IMR-90 (cell line): ENCODE data around the gene EIF5A. TPM values are rescaled to one million over a fixed set of nuclear protein-coding genes. Genes with fewer than 3 reads are reported as not detected.

Source experiments
- ATAC-seq: fragments of 200-7000 bp; cut with Tn5 transposase; 2 replicates; pipeline ENCODE4 v1.9.1; 2020; ENCODE audit warnings: low read depth, mild to moderate bottlenecking, moderate library complexity
- BruUV-seq: library from RNA; stranded (reverse); fragments of 400-500 nt; replicated peaks from 2 replicates; lab custom pipeline; 2021; lab: Mats Ljungman, UMichigan
- CTCF ChIA-PET: fragments of 300-600 bp; formaldehyde crosslinking; extraction: SDS; loops from one replicate; lab custom pipeline; 2021; ENCODE audit warnings: antibody characterized with exemption; lab: Yijun Ruan, JAX
- POLR2A ChIA-PET: fragments of 300-600 bp; sonication (Branson Sonifier 250); formaldehyde crosslinking; loops from one replicate; lab custom pipeline; 2022; ENCODE audit warnings: antibody characterized with exemption; ENCODE audit not compliant: unreplicated experiment; lab: Charles Lee
- DNase-seq: peaks from one replicate; pipeline ENCODE4 v3.0.0; 2013
- H2AFZ ChIP-seq: replicated peaks from 2 replicates; pipeline ENCODE3; 2013; ENCODE audit warnings: low read length, mild to moderate bottlenecking; ENCODE audit not compliant: poor library complexity
- H2AK5ac ChIP-seq: 2 replicates; pipeline ENCODE4 v1.6.1; 2013; ENCODE audit warnings: low read depth, low read length, inconsistent platforms
- H2AK9ac ChIP-seq: replicated peaks from 2 replicates; pipeline ENCODE3; 2013; ENCODE audit warnings: mild to moderate bottlenecking, low read depth, low read length, moderate library complexity; ENCODE audit not compliant: poor library complexity
- H2BK120ac ChIP-seq: 2 replicates; pipeline ENCODE4 v1.6.1; 2013; ENCODE audit warnings: low read depth, low read length, inconsistent platforms
- H2BK15ac ChIP-seq: 3 replicates; pipeline ENCODE4 v1.6.1; 2013; ENCODE audit warnings: low read depth, low read length, inconsistent platforms
- H2BK20ac ChIP-seq: 2 replicates; pipeline ENCODE4 v1.6.1; 2013; ENCODE audit warnings: low read depth, mild to moderate bottlenecking, inconsistent platforms, low read length, moderate library complexity
- H2BK5ac ChIP-seq: 2 replicates; pipeline ENCODE4 v1.6.1; 2013; ENCODE audit warnings: mild to moderate bottlenecking, low read depth, low read length, inconsistent platforms; ENCODE audit not compliant: poor library complexity, severe bottlenecking
- H3K14ac ChIP-seq: replicated peaks from 2 replicates; pipeline ENCODE4 v1.6.1; 2013; ENCODE audit warnings: low read depth, low read length, inconsistent platforms
- H3K18ac ChIP-seq: 2 replicates; pipeline ENCODE4 v1.6.1; 2013; ENCODE audit warnings: low read depth, low read length, control low read depth
- H3K23ac ChIP-seq: 2 replicates; pipeline ENCODE4 v1.6.1; 2013; ENCODE audit warnings: low read depth, low read length, inconsistent platforms
- H3K27ac ChIP-seq: 2 replicates; pipeline ENCODE4 v1.5.1; 2013; ENCODE audit warnings: mild to moderate bottlenecking, control low read depth, low read length; ENCODE audit not compliant: insufficient read depth
- H3K27me3 ChIP-seq: 2 replicates; pipeline ENCODE4 v1.6.1; 2013; ENCODE audit warnings: low read length; ENCODE audit not compliant: control insufficient read depth, insufficient read depth
- H3K36me3 ChIP-seq: 2 replicates; pipeline ENCODE4 v1.6.1; 2013; ENCODE audit warnings: low read length, mixed read lengths; ENCODE audit not compliant: control insufficient read depth, insufficient read depth
- H3K4ac ChIP-seq: 2 replicates; pipeline ENCODE4 v1.6.1; 2013; ENCODE audit warnings: low read depth, low read length, inconsistent platforms
- H3K4me1 ChIP-seq: 2 replicates; pipeline ENCODE4 v1.6.1; 2013; ENCODE audit warnings: low read length, mixed read lengths; ENCODE audit not compliant: control insufficient read depth, insufficient read depth
- H3K4me2 ChIP-seq: 2 replicates; pipeline ENCODE4 v1.6.1; 2013; ENCODE audit warnings: low read depth, mild to moderate bottlenecking, control low read depth, low read length, moderate library complexity
- H3K4me3 ChIP-seq: 2 replicates; pipeline ENCODE4 v1.5.1; 2013; ENCODE audit warnings: low read depth, mild to moderate bottlenecking, control low read depth, low read length, moderate library complexity; ENCODE audit not compliant: insufficient read depth
- H3K56ac ChIP-seq: 2 replicates; pipeline ENCODE4 v1.6.1; 2013; ENCODE audit warnings: low read length, inconsistent platforms; ENCODE audit not compliant: insufficient read depth; ENCODE audit errors: extremely low read depth
- H3K79me1 ChIP-seq, 2 experiments: 2 replicates each; pipeline ENCODE4 v1.6.1; 2013; ENCODE audit warnings: low read length in 2 of 2, inconsistent platforms in 1 of 2, low read depth in 1 of 2
- H3K9ac ChIP-seq: 2 replicates; pipeline ENCODE4 v1.6.1; 2013; ENCODE audit warnings: low read depth, low read length, control low read depth
- H3K9me1 ChIP-seq: 2 replicates; pipeline ENCODE4 v1.6.1; 2013; ENCODE audit warnings: low read length, inconsistent platforms; ENCODE audit not compliant: insufficient read depth
- H3K9me3 ChIP-seq: 2 replicates; pipeline ENCODE4 v1.6.1; 2013; ENCODE audit warnings: low read length; ENCODE audit not compliant: control insufficient read depth, insufficient read depth
- H4K20me1 ChIP-seq: 2 replicates; pipeline ENCODE4 v1.6.1; 2013; ENCODE audit warnings: low read length, inconsistent platforms; ENCODE audit not compliant: insufficient read depth
- H4K5ac ChIP-seq: 2 replicates; pipeline ENCODE4 v1.6.1; 2013; ENCODE audit warnings: mild to moderate bottlenecking, low read depth, low read length, control low read depth
- H4K8ac ChIP-seq, 2 experiments: 2 replicates each; pipeline ENCODE4 v1.6.1; 2013; ENCODE audit warnings: low read depth in 2 of 2, low read length in 2 of 2, control low read depth in 1 of 2, inconsistent platforms in 1 of 2
- H4K91ac ChIP-seq: 2 replicates; pipeline ENCODE4 v1.6.1; 2013; ENCODE audit warnings: low read depth, low read length, inconsistent platforms; ENCODE audit not compliant: insufficient read depth
- BHLHE40 ChIP-seq: fragments of 150-350 bp; IDR thresholded peaks from 2 replicates; pipeline ENCODE4 v1.6.1; 2016; ENCODE audit warnings: mild to moderate bottlenecking, low read depth, low read length
- CEBPB ChIP-seq: IDR thresholded peaks from 2 replicates; pipeline ENCODE4 v1.6.1; 2012; ENCODE audit warnings: low read depth, low read length, improper control_type of control experiment
- CHD1 ChIP-seq: IDR thresholded peaks from 2 replicates; pipeline ENCODE4 v1.6.1; 2012; ENCODE audit warnings: low read depth, low read length, improper control_type of control experiment
- FOS ChIP-seq: fragments of 150-350 bp; IDR thresholded peaks from 2 replicates; pipeline ENCODE4 v1.6.1; 2016; ENCODE audit warnings: low read depth, low read length
- MAFK ChIP-seq: IDR thresholded peaks from 2 replicates; pipeline ENCODE4 v1.6.1; 2012; ENCODE audit warnings: low read depth, low read length, improper control_type of control experiment
- MAZ ChIP-seq: IDR thresholded peaks from 2 replicates; pipeline ENCODE4 v1.6.1; 2012; ENCODE audit warnings: low read depth, mild to moderate bottlenecking, low read length, improper control_type of control experiment, moderate library complexity, borderline replicate concordance
- MXI1 ChIP-seq: IDR thresholded peaks from 2 replicates; pipeline ENCODE4 v1.6.1; 2012; ENCODE audit warnings: low read depth, mild to moderate bottlenecking, low read length, moderate library complexity, borderline replicate concordance
- POLR2A ChIP-seq: IDR thresholded peaks from 2 replicates; pipeline ENCODE4 v1.6.1; 2012; ENCODE audit warnings: mild to moderate bottlenecking, low read depth, low read length
- RAD21 ChIP-seq: IDR thresholded peaks from 2 replicates; pipeline ENCODE4 v1.6.1; 2012; ENCODE audit warnings: low read length, improper control_type of control experiment
- RCOR1 ChIP-seq: IDR thresholded peaks from 2 replicates; pipeline ENCODE4 v1.6.1; 2012; ENCODE audit warnings: mild to moderate bottlenecking, low read length, improper control_type of control experiment; ENCODE audit not compliant: insufficient replicate concordance
- RFX5 ChIP-seq: IDR thresholded peaks from 2 replicates; pipeline ENCODE4 v1.8.0; 2012; ENCODE audit warnings: low read depth, mild to moderate bottlenecking, low read length, moderate library complexity
- SMC3 ChIP-seq: fragments of 150-350 bp; IDR thresholded peaks from 2 replicates; pipeline ENCODE4 v1.6.1; 2016; ENCODE audit warnings: low read depth, mild to moderate bottlenecking, antibody characterized with exemption, low read length, moderate library complexity
- WGBS, 2 experiments: methylation state at CpG; one replicate each; pipeline versions ENCODE4 v1.1.5 to v1.1.7; 2013; ENCODE audit warnings: missing lambda C conversion rate in 2 of 2; ENCODE audit not compliant: insufficient read length in 1 of 2; ENCODE audit errors: extremely low coverage in 2 of 2; 5-methylcytosine and 5-hydroxymethylcytosine counted together
- dilution Hi-C: fragments of 300-500 bp; cut with HindIII; formaldehyde crosslinking; loops from one replicate; pipeline ENCODE4 v1.14.3; 2018; ENCODE audit warnings: low sequenced_read_pairs; ENCODE audit not compliant: unreplicated experiment
- in situ Hi-C: fragments of 300-500 bp; cut with MboI; formaldehyde crosslinking; loops from 3 replicates; pipeline ENCODE4 v1.14.3; 2019; ENCODE audit warnings: low sequenced_read_pairs, inconsistent platforms, mixed read lengths
- intact Hi-C: fragments of 100-400 bp; cut with micrococcal nuclease; formaldehyde crosslinking; loops from 2 replicates; pipeline ENCODE4 v1.10.0; 2022
- polyA plus RNA-seq, 3 experiments: library from polyadenylated mRNA; depleted of rRNA; stranded (reverse); fragments of >200 nt; gene quantifications; 2 replicates each; pipeline ENCODE4 v1.2.3, GENCODE V29; 2012; ENCODE audit warnings: low replicate concordance in 1 of 3
- total RNA-seq: library from RNA; depleted of rRNA; stranded (reverse); fragments of >200 nt; gene quantifications from 2 replicates; pipeline ENCODE4 v1.2.3, GENCODE V29; 2012
- TF ChIP-seq, protein P1 (sequence below): fragments of 150-350 bp; IDR thresholded peaks from 2 replicates; pipeline ENCODE4 v1.6.1; 2016; ENCODE audit warnings: low read depth, mild to moderate bottlenecking, low read length, moderate library complexity, borderline replicate concordance
- TF ChIP-seq, protein P2 (sequence below): fragments of 150-350 bp; IDR thresholded peaks from 2 replicates; pipeline ENCODE4 v1.6.1; 2017; ENCODE audit warnings: mild to moderate bottlenecking, antibody characterized with exemption, low read length, low read depth
- TF ChIP-seq, protein P3 (sequence below): conservative IDR thresholded peaks from 2 replicates; pipeline ENCODE4 v1.5.1; 2012; ENCODE audit warnings: mild to moderate bottlenecking, low read depth, low read length, improper control_type of control experiment

Gene EIF5A
- total and polyA plus RNA-seq, 2 of the 4 experiments (the other 2 are of a cell fraction) = 782 to 883 TPM

DNA sequence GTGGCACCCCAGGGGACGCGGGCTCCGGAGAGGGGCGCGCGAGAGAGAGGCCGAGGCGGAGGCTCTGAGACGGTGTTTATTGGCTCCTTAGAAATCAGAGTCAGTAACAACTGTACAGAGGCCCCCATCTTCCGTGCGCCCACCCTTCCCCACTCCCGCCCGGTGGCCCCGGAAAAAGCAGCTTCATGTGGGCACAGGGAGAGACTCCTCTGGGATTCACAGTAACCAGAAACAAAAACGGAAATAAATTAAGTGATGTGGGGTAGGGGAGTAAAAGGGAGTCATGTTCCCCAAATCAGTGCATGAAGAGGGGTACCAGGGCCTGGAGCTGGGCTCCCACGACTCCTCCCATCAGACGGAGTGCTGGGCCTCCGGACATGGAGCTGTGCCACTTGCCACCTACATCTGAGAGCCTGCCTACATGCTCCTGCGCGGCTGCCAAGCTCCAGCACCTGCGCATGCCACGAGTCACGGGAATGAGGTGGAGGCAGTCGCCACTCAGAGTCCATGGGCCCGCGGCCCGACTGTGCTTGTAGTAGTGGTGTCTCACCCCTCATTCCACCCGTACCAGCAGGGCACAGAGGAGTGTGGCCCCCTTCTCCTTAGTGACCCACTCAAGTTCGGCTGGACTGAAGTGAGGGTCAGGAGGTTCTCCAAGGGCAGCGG lies 8.3 kb downstream of the EIF5A start:
- intact Hi-C loops (no loop called here), dilution Hi-C loops (no loop called here)
- TF ChIP-seq RAD21 = no peak
- TF ChIP-seq BHLHE40 = no peak
- TF ChIP-seq, protein P1, sequence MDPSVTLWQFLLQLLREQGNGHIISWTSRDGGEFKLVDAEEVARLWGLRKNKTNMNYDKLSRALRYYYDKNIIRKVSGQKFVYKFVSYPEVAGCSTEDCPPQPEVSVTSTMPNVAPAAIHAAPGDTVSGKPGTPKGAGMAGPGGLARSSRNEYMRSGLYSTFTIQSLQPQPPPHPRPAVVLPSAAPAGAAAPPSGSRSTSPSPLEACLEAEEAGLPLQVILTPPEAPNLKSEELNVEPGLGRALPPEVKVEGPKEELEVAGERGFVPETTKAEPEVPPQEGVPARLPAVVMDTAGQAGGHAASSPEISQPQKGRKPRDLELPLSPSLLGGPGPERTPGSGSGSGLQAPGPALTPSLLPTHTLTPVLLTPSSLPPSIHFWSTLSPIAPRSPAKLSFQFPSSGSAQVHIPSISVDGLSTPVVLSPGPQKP = no peak
- TF ChIP-seq, protein P2, sequence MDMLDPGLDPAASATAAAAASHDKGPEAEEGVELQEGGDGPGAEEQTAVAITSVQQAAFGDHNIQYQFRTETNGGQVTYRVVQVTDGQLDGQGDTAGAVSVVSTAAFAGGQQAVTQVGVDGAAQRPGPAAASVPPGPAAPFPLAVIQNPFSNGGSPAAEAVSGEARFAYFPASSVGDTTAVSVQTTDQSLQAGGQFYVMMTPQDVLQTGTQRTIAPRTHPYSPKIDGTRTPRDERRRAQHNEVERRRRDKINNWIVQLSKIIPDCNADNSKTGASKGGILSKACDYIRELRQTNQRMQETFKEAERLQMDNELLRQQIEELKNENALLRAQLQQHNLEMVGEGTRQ = no peak
- TF ChIP-seq, protein P3, sequence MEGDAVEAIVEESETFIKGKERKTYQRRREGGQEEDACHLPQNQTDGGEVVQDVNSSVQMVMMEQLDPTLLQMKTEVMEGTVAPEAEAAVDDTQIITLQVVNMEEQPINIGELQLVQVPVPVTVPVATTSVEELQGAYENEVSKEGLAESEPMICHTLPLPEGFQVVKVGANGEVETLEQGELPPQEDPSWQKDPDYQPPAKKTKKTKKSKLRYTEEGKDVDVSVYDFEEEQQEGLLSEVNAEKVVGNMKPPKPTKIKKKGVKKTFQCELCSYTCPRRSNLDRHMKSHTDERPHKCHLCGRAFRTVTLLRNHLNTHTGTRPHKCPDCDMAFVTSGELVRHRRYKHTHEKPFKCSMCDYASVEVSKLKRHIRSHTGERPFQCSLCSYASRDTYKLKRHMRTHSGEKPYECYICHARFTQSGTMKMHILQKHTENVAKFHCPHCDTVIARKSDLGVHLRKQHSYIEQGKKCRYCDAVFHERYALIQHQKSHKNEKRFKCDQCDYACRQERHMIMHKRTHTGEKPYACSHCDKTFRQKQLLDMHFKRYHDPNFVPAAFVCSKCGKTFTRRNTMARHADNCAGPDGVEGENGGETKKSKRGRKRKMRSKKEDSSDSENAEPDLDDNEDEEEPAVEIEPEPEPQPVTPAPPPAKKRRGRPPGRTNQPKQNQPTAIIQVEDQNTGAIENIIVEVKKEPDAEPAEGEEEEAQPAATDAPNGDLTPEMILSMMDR = no peak
- no peak for TF ChIP-seq CHD1
- TF ChIP-seq CEBPB = no peak
- TF ChIP-seq FOS = no peak
- TF ChIP-seq POLR2A = no peak
- no peak for TF ChIP-seq SMC3
- TF ChIP-seq RFX5 = no peak
- TF ChIP-seq RCOR1 = no peak
- no peak for TF ChIP-seq MAZ
- TF ChIP-seq MAFK = no peak
- no peak for TF ChIP-seq MXI1

More for the DNA sequence above, 8.3 kb downstream of the EIF5A start:
- H2BK120ac ChIP-seq = no peak overlapping the region
- H3K4me2 ChIP-seq = peak overlapping the region; percentile 78
- H3K14ac ChIP-seq = peak overlapping the region; percentile 41; the same call in 1 of the 2 replicates
- peak overlapping the region; percentile 40 for H3K56ac ChIP-seq
- in situ Hi-C loops = no loop called here
- H3K9me3 ChIP-seq = no peaks in the 10 kb centered on the region
- peak overlapping the region; percentile 90 for H2AFZ ChIP-seq
- 88% methylated on average over 6 of the region's 30 CpGs; no CpG with 5 or more reads in 1 of the 2 experiments for WGBS, 2 experiments
- peak overlapping the region; percentile 97 for H4K5ac ChIP-seq
- H2AK5ac ChIP-seq = peak overlapping the region; percentile 48
- peak overlapping the region; percentile 84 for H3K27ac ChIP-seq
- H4K91ac ChIP-seq = peak overlapping the region; percentile 55; the same call in 1 of the 2 replicates
- H3K79me1 ChIP-seq = peaks cover 23 to 41% of the 10 kb centered on the region in 2 experiments
- peak overlapping the region; percentile 64 for H2BK5ac ChIP-seq
- ChIA-PET CTCF (no interaction called here), POLR2A (no interaction called here)
- BruUV-seq = no TSS peak
- H3K18ac ChIP-seq = no peak overlapping the region
- peak overlapping the region; percentile 98 to 99 for H4K8ac ChIP-seq
- peak overlapping the region; percentile 78 for H3K4me3 ChIP-seq
- ATAC-seq = no peak
- peak overlapping the region; percentile 89 for H2AK9ac ChIP-seq
- peaks cover 60% of the 10 kb centered on the region for H3K36me3 ChIP-seq
- peak overlapping the region; percentile 91 for H3K9ac ChIP-seq
- no peaks in the 10 kb centered on the region for H3K27me3 ChIP-seq
- peaks cover 39% of the 10 kb centered on the region for H4K20me1 ChIP-seq
- DNase-seq = no peak
- no peak overlapping the region for H2BK20ac ChIP-seq
- H3K23ac ChIP-seq = peak overlapping the region; percentile 36
- H2BK15ac ChIP-seq = no peak overlapping the region
- H3K4ac ChIP-seq = peak overlapping the region; percentile 57
- peaks cover 7% of the 10 kb centered on the region for H3K4me1 ChIP-seq
- H3K9me1 ChIP-seq = peaks cover 7% of the 10 kb centered on the region; the same call in 1 of the 2 replicates
